IMR-90 (cell line): ENCODE measurements around the gene GALR2.
"Not testable (repeated sequence)": the region's sequence is repeated elsewhere in the genome, so short reads cannot be mapped to it uniquely, and the experiment has no call there.

Experiments
- CEBPB ChIP-seq: IDR thresholded peaks from 2 replicates; pipeline ENCODE4 v1.6.1; 2012; ENCODE audit warnings: low read depth, low read length, improper control_type of control experiment
- CTCF ChIP-seq: conservative IDR thresholded peaks from 2 replicates; pipeline ENCODE4 v1.5.1; 2012; ENCODE audit warnings: mild to moderate bottlenecking, low read depth, low read length, improper control_type of control experiment
- ELK1 ChIP-seq: fragments of 150-350 bp; IDR thresholded peaks from 2 replicates; pipeline ENCODE4 v1.6.1; 2016; ENCODE audit warnings: low read depth, mild to moderate bottlenecking, low read length, moderate library complexity, borderline replicate concordance
- FOS ChIP-seq: fragments of 150-350 bp; IDR thresholded peaks from 2 replicates; pipeline ENCODE4 v1.6.1; 2016; ENCODE audit warnings: low read depth, low read length
- MAFK ChIP-seq: IDR thresholded peaks from 2 replicates; pipeline ENCODE4 v1.6.1; 2012; ENCODE audit warnings: low read depth, low read length, improper control_type of control experiment
- MAZ ChIP-seq: IDR thresholded peaks from 2 replicates; pipeline ENCODE4 v1.6.1; 2012; ENCODE audit warnings: low read depth, mild to moderate bottlenecking, low read length, improper control_type of control experiment, moderate library complexity, borderline replicate concordance
- MXI1 ChIP-seq: IDR thresholded peaks from 2 replicates; pipeline ENCODE4 v1.6.1; 2012; ENCODE audit warnings: low read depth, mild to moderate bottlenecking, low read length, moderate library complexity, borderline replicate concordance
- POLR2A ChIP-seq: IDR thresholded peaks from 2 replicates; pipeline ENCODE4 v1.6.1; 2012; ENCODE audit warnings: mild to moderate bottlenecking, low read depth, low read length
- RAD21 ChIP-seq: IDR thresholded peaks from 2 replicates; pipeline ENCODE4 v1.6.1; 2012; ENCODE audit warnings: low read length, improper control_type of control experiment
- RCOR1 ChIP-seq: IDR thresholded peaks from 2 replicates; pipeline ENCODE4 v1.6.1; 2012; ENCODE audit warnings: mild to moderate bottlenecking, low read length, improper control_type of control experiment; ENCODE audit not compliant: insufficient replicate concordance
- SMC3 ChIP-seq: fragments of 150-350 bp; IDR thresholded peaks from 2 replicates; pipeline ENCODE4 v1.6.1; 2016; ENCODE audit warnings: low read depth, mild to moderate bottlenecking, antibody characterized with exemption, low read length, moderate library complexity
- USF2 ChIP-seq: fragments of 150-350 bp; IDR thresholded peaks from 2 replicates; pipeline ENCODE4 v1.6.1; 2017; ENCODE audit warnings: mild to moderate bottlenecking, antibody characterized with exemption, low read length, low read depth

GRCh38 chr17:76042868-76043267 is 31.7 kb upstream of the GALR2 start:
- TF ChIP-seq CTCF, SMC3, USF2, MAFK, POLR2A, RCOR1, MXI1, ELK1, RAD21, FOS, CEBPB, MAZ: not testable (repeated sequence)
